HG03064 (cell line): ENCODE results near the gene TMEM250.
"Not testable (repeated sequence)": the region's sequence is repeated elsewhere in the genome, so short reads cannot be mapped to it uniquely, and the experiment has no call there.

ENCODE experiments used
- ATAC-seq: cut with Tn5 transposase; IDR thresholded peaks from one replicate; pipeline ENCODE4 v1.9.1; 2021; ENCODE audit warnings: low read depth; ENCODE audit not compliant: unreplicated experiment

Gene TMEM250

GRCh38 chr9:136118320-136119060 lies at the start of gene TMEM250:
TSS of gene TMEM250 (minus strand) at chr9:136118875. CDS start at chr9:136116900, 1,975 bp downstream.
- ATAC-seq: peak; percentile 53

- ATAC-seq: no peak
These were observed 44.7 kb upstream of the TMEM250 start for GRCh38 chr9:136163248-136163850.

GRCh38 chr9:136160995-136161610 lies 42.4 kb upstream of the TMEM250 start:
- ATAC-seq: no peak

- no peak for ATAC-seq
These were observed 41.7 kb upstream of the TMEM250 start for GRCh38 chr9:136160381-136160841.

- no peak for ATAC-seq
These were observed 41.2 kb upstream of the TMEM250 start for GRCh38 chr9:136159851-136160250.

- no peak for ATAC-seq
These were observed 39.0 kb upstream of the TMEM250 start for GRCh38 chr9:136157477-136158265.

- ATAC-seq: no peak
These were observed 37.8 kb upstream of the TMEM250 start for GRCh38 chr9:136156209-136157120.

- ATAC-seq: no peak
These were observed 36.9 kb upstream of the TMEM250 start for GRCh38 chr9:136155576-136155975.

- no peak for ATAC-seq
These were observed 36.3 kb upstream of the TMEM250 start for GRCh38 chr9:136154943-136155342.

- no peak for ATAC-seq
These were observed 34.8 kb upstream of the TMEM250 start for GRCh38 chr9:136153381-136154065.

- ATAC-seq: no peak
These were observed 34.3 kb upstream of the TMEM250 start for GRCh38 chr9:136152931-136153330.

GRCh38 chr9:136152543-136152866 lies 33.8 kb upstream of the TMEM250 start:
- no peak for ATAC-seq

GRCh38 chr9:136151848-136152542 lies 33.3 kb upstream of the TMEM250 start:
- no peak for ATAC-seq

GRCh38 chr9:136151214-136151804 lies 32.6 kb upstream of the TMEM250 start:
- ATAC-seq: no peak

- ATAC-seq: not testable (repeated sequence)
These were observed 32.1 kb upstream of the TMEM250 start for GRCh38 chr9:136150664-136151213.

GRCh38 chr9:136149853-136150252 lies 31.2 kb upstream of the TMEM250 start:
- ATAC-seq: no peak

- ATAC-seq: no peak
These were observed 30.7 kb upstream of the TMEM250 start for GRCh38 chr9:136149337-136149736.

GRCh38 chr9:136148766-136149165 lies 30.1 kb upstream of the TMEM250 start:
- ATAC-seq: no peak
